Measurements from ENCODE around the gene CTDSP2.

DNA sequence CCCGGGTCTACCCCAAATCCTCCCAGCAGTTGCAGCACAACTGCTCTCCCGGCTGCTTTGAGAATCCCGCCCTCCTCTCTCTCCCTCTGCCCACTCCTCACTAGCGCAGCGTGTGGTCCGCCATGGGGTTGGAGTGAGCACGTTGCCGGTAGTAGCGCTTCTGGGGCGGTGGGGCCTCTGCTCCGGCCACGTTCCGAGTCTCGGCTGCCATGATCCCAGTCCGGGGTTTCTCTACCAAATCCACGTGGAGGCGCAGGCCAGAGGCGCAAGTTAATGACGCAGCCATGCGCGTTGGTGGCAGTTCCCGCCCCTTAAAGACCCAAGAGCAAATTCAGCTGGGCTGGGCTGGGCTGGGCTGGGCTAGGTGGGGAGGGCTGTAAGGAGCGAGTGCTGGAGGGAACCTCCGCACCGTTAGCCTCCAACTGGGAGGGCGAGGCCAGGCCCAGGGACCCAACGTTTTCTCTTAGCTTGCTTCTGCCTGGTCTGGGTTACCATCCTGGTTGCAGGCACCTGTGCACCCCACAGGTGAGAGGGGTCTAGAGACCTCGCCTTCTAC, 74.6 kb downstream of the CTDSP2 start, which contains the start of gene METTL1:
- no peak for TF ChIP-seq CTCF (IDR thresholded peaks at IDR 0.05 in 4 of 5, conservative IDR thresholded peaks at IDR 0.05 in 1 of 5)
- TF ChIP-seq POLR2A (IDR thresholded peaks at IDR 0.05), result peak; percentile 44 to 45
